HL-60/S4 (cell line): ENCODE measurements around the gene CDH8.

Source experiments
- in situ Hi-C: fragments of 300-500 bp; cut with MboI; formaldehyde crosslinking; loops from 2 replicates; pipeline ENCODE4 v1.14.3; 2022; ENCODE audit warnings: low sequenced_read_pairs

The CDH8 gene

GRCh38 chr16:62033065-62033464 lies 3.2 kb downstream of the CDH8 start:
- in situ Hi-C loops = no loop called here

GRCh38 chr16:62029947-62030346 lies 6.3 kb downstream of the CDH8 start:
- in situ Hi-C loops = no loop called here

GRCh38 chr16:62022688-62023087 lies 13.6 kb downstream of the CDH8 start:
- in situ Hi-C loops = no loop called here

GRCh38 chr16:62021161-62021581 lies 15.1 kb downstream of the CDH8 start:
- in situ Hi-C loops = no loop called here

- in situ Hi-C loops = no loop called here
Observed at GRCh38 chr16:62020681-62021080, 15.6 kb downstream of the CDH8 start.

- in situ Hi-C loops = no loop called here
Observed at GRCh38 chr16:62019851-62020250, 16.4 kb downstream of the CDH8 start.

- in situ Hi-C loops = no loop called here
Observed at GRCh38 chr16:62018301-62019060, 17.8 kb downstream of the CDH8 start.

- in situ Hi-C loops = no loop called here
Observed at GRCh38 chr16:62014319-62014923, 21.8 kb downstream of the CDH8 start.

- in situ Hi-C loops = no loop called here
Observed at GRCh38 chr16:62010186-62010585, 26.1 kb downstream of the CDH8 start.

- in situ Hi-C loops = no loop called here
Observed at GRCh38 chr16:61998460-61998859, 37.8 kb downstream of the CDH8 start.

GRCh38 chr16:61993108-61993507 lies 43.1 kb downstream of the CDH8 start:
- in situ Hi-C loops = no loop called here

- in situ Hi-C loops = no loop called here
Observed at GRCh38 chr16:61987474-61988012, 48.7 kb downstream of the CDH8 start.

- in situ Hi-C loops = no loop called here
Observed at GRCh38 chr16:61969077-61969382, 67.2 kb downstream of the CDH8 start.

GRCh38 chr16:61968242-61969076 lies 67.8 kb downstream of the CDH8 start:
- in situ Hi-C loops = no loop called here

- in situ Hi-C loops = no loop called here
Observed at GRCh38 chr16:61957075-61957855, 79.0 kb downstream of the CDH8 start.

GRCh38 chr16:61952841-61953240 lies 83.4 kb downstream of the CDH8 start:
- in situ Hi-C loops = no loop called here

- in situ Hi-C loops = no loop called here
Observed at GRCh38 chr16:61948414-61948813, 87.8 kb downstream of the CDH8 start.

- in situ Hi-C loops = no loop called here
Observed at GRCh38 chr16:61946019-61946418, 90.2 kb downstream of the CDH8 start.

GRCh38 chr16:61945511-61945910 lies 90.7 kb downstream of the CDH8 start:
- in situ Hi-C loops = no loop called here

- in situ Hi-C loops = no loop called here
Observed at GRCh38 chr16:61944004-61944403, 92.2 kb downstream of the CDH8 start.

GRCh38 chr16:61940611-61941010 lies 95.6 kb downstream of the CDH8 start:
- in situ Hi-C loops = no loop called here
